SJCRH30 (cell line): ENCODE measurements around the gene EHD1. TPM values are rescaled to one million over a fixed set of nuclear protein-coding genes. Genes with fewer than 3 reads are reported as not detected.

ENCODE experiments used
- DNase-seq, 2 experiments: peaks; one replicate each; pipeline ENCODE4 v3.0.0-alpha.2; 2015 to 2020
- H3K27ac ChIP-seq: fragments of 250-450 bp; sonication (Bioruptor Pico); 2 replicates; pipeline ENCODE4 v1.5.1; 2020; ENCODE audit warnings: mild to moderate bottlenecking, moderate library complexity
- H3K27me3 ChIP-seq: fragments of 250-450 bp; sonication (Bioruptor Pico); 2 replicates; pipeline ENCODE4 v1.5.1; 2020; ENCODE audit warnings: mild to moderate bottlenecking, moderate library complexity
- H3K36me3 ChIP-seq: fragments of 250-450 bp; sonication (Bioruptor Pico); 2 replicates; pipeline ENCODE4 v1.5.1; 2020; ENCODE audit warnings: mild to moderate bottlenecking, moderate library complexity
- H3K4me1 ChIP-seq: fragments of 250-450 bp; sonication (Bioruptor Pico); 2 replicates; pipeline ENCODE4 v1.5.1; 2020; ENCODE audit warnings: mild to moderate bottlenecking, moderate library complexity
- H3K4me3 ChIP-seq: fragments of 250-450 bp; sonication (Bioruptor Pico); 2 replicates; pipeline ENCODE4 v1.5.1; 2020; ENCODE audit warnings: mild to moderate bottlenecking, moderate library complexity
- H3K9me3 ChIP-seq: fragments of 250-450 bp; sonication (Bioruptor Pico); replicated peaks from 2 replicates; pipeline ENCODE4 v1.5.1; 2020; ENCODE audit warnings: mild to moderate bottlenecking, moderate library complexity
- total RNA-seq: library from RNA; depleted of rRNA; stranded (reverse); fragments of >200 nt; shearing (Covaris generic); gene quantifications from 2 replicates; pipeline ENCODE4 v1.2.3, GENCODE V29; 2014; rRNA removed

EHD1 gene
- total RNA-seq = 43.4 and 45.0 TPM in 2 replicates

GRCh38 chr11:64878494-64879243, at the start of gene EHD1:
EHD1 (minus strand) TSS chr11:64878621; CDS start chr11:64878464, 157 bp downstream.
- H3K4me3 ChIP-seq = peak within 1 kb of the TSS; percentile 89
- peak within 1 kb of the TSS; percentile 42 for H3K27ac ChIP-seq
- H3K4me1 ChIP-seq = peaks cover 34% of the 10 kb centered on the region
- peak; percentile 98 for DNase-seq
- H3K27me3 ChIP-seq = 0 out of 2 replicates have a peak, but pooled peaks cover 3% of the 10 kb centered on the region
- no peaks in the 10 kb centered on the region for H3K36me3 ChIP-seq
- no peaks in the 10 kb centered on the region for H3K9me3 ChIP-seq

- Histone ChIP-seq H3K27ac (no peak overlapping the region), H3K36me3 (no peaks in the 10 kb centered on the region), H3K27me3 (no peaks in the 10 kb centered on the region), H3K4me3 (no peak overlapping the region), H3K9me3 (no peaks in the 10 kb centered on the region), H3K4me1 (no peaks in the 10 kb centered on the region)
- no peak for DNase-seq
Measured at GRCh38 chr11:64926689-64927088, 48.3 kb upstream of the EHD1 start.

GRCh38 chr11:64925536-64926436, 47.4 kb upstream of the EHD1 start:
- no peaks in the 10 kb centered on the region for H3K27me3 ChIP-seq

GRCh38 chr11:64924910-64925284, 46.5 kb upstream of the EHD1 start:
- H3K36me3 ChIP-seq = no peaks in the 10 kb centered on the region
- peak in 1 of 2 experiments; percentile 26 for DNase-seq
- H3K9me3 ChIP-seq = no peaks in the 10 kb centered on the region
- H3K27me3 ChIP-seq = no peaks in the 10 kb centered on the region
- H3K4me1 ChIP-seq = no peaks in the 10 kb centered on the region
- H3K27ac ChIP-seq = peak overlapping the region; percentile 59; the same call in 1 of the 2 replicates
- peak overlapping the region; percentile 67 for H3K4me3 ChIP-seq

More at GRCh38 chr11:64925536-64926436, 47.4 kb upstream of the EHD1 start:
- Histone ChIP-seq H3K4me1 (no peaks in the 10 kb centered on the region), H3K9me3 (no peaks in the 10 kb centered on the region), H3K36me3 (no peaks in the 10 kb centered on the region), H3K27ac (no peak overlapping the region), H3K4me3 (peak overlapping the region; percentile 67; the same call in 1 of the 2 replicates)
- no peak for DNase-seq

GRCh38 chr11:64923944-64924909, 45.8 kb upstream of the EHD1 start, which contains the start of gene PPP2R5B:
PPP2R5B (plus strand) TSS chr11:64924689; CDS start chr11:64925735, 1,046 bp downstream.
- Histone ChIP-seq H3K36me3 (no peaks in the 10 kb centered on the region), H3K4me3 (peak within 1 kb of the TSS; percentile 67), H3K27me3 (no peaks in the 10 kb centered on the region), H3K27ac (peak within 1 kb of the TSS; percentile 59), H3K9me3 (no peaks in the 10 kb centered on the region), H3K4me1 (no peaks in the 10 kb centered on the region)
- peak; percentile 91 for DNase-seq

- Histone ChIP-seq H3K9me3 (no peaks in the 10 kb centered on the region), H3K4me1 (no peaks in the 10 kb centered on the region), H3K27ac (no peak overlapping the region), H3K27me3 (no peaks in the 10 kb centered on the region), H3K36me3 (no peaks in the 10 kb centered on the region), H3K4me3 (no peak overlapping the region)
- no peak for DNase-seq
Measured at GRCh38 chr11:64923151-64923661, 44.8 kb upstream of the EHD1 start.

- H3K27ac ChIP-seq = no peak overlapping the region
- H3K9me3 ChIP-seq = no peaks in the 10 kb centered on the region
- H3K27me3 ChIP-seq = no peaks in the 10 kb centered on the region
- no peaks in the 10 kb centered on the region for H3K4me1 ChIP-seq
- no peak overlapping the region for H3K4me3 ChIP-seq
- DNase-seq = no peak
- no peaks in the 10 kb centered on the region for H3K36me3 ChIP-seq
Measured at GRCh38 chr11:64921384-64921783, 43.0 kb upstream of the EHD1 start.

- no peaks in the 10 kb centered on the region for H3K27me3 ChIP-seq
- no peak overlapping the region for H3K4me3 ChIP-seq
- DNase-seq = no peak
- H3K4me1 ChIP-seq = no peaks in the 10 kb centered on the region
- H3K27ac ChIP-seq = no peak overlapping the region
- H3K9me3 ChIP-seq = no peaks in the 10 kb centered on the region
- H3K36me3 ChIP-seq = no peaks in the 10 kb centered on the region
Measured at GRCh38 chr11:64920124-64920523, 41.7 kb upstream of the EHD1 start.

GRCh38 chr11:64919627-64920026, 41.2 kb upstream of the EHD1 start:
- no peak overlapping the region for H3K4me3 ChIP-seq
- DNase-seq = no peak
- H3K36me3 ChIP-seq = no peaks in the 10 kb centered on the region
- H3K27ac ChIP-seq = no peak overlapping the region
- H3K4me1 ChIP-seq = no peaks in the 10 kb centered on the region
- H3K27me3 ChIP-seq = no peaks in the 10 kb centered on the region
- no peaks in the 10 kb centered on the region for H3K9me3 ChIP-seq

GRCh38 chr11:64918017-64918416, 39.6 kb upstream of the EHD1 start:
- Histone ChIP-seq H3K36me3 (no peaks in the 10 kb centered on the region), H3K27ac (no peak overlapping the region), H3K4me1 (no peaks in the 10 kb centered on the region), H3K9me3 (no peaks in the 10 kb centered on the region), H3K4me3 (peak overlapping the region; percentile 46), H3K27me3 (no peaks in the 10 kb centered on the region)
- DNase-seq = peak in 1 of 2 experiments; percentile 32

- Histone ChIP-seq H3K4me3 (peak overlapping the region; percentile 46), H3K27me3 (no peaks in the 10 kb centered on the region), H3K4me1 (no peaks in the 10 kb centered on the region), H3K36me3 (no peaks in the 10 kb centered on the region), H3K9me3 (no peaks in the 10 kb centered on the region), H3K27ac (no peak overlapping the region)
- no peak for DNase-seq
Measured at GRCh38 chr11:64917663-64917995, 39.2 kb upstream of the EHD1 start.

- DNase-seq = peak; percentile 97 to 99
- no peaks in the 10 kb centered on the region for H3K4me1 ChIP-seq
- no peaks in the 10 kb centered on the region for H3K36me3 ChIP-seq
- no peaks in the 10 kb centered on the region for H3K9me3 ChIP-seq
- H3K4me3 ChIP-seq = peak within 1 kb of the TSS; percentile 68
- peak within 1 kb of the TSS; percentile 34 for H3K27ac ChIP-seq
- H3K27me3 ChIP-seq = no peaks in the 10 kb centered on the region
Measured at GRCh38 chr11:64916775-64917662, 38.6 kb upstream of the EHD1 start, which contains the start of gene ATG2A. ATG2A (minus strand) TSS chr11:64917209; CDS start chr11:64917135, 74 bp downstream.
